Measurements from ENCODE around the gene CTTN.

The CTTN gene

GRCh38 chr11:70460964-70461363, 62.6 kb downstream of the CTTN start:
- Histone ChIP-seq H3K27me3 (ENCODE audit: control insufficient read depth in 3 of 3, insufficient read depth in 3 of 3, low read depth in 1 of 3, low read length in 3 of 3) (no peaks in the 10 kb centered on the region), H2BK12ac (ENCODE audit: low read length) (no peak overlapping the region), H4K91ac (ENCODE audit: low read depth, low read length, poor library complexity) (no peak overlapping the region), H3K27ac (replicated peaks; ENCODE audit: low read length) (no peak overlapping the region), H3K4me3 (ENCODE audit: low read length in 2 of 2) (peak overlapping the region in 1 of 2 donors; percentile 19), H3K36me3 (replicated peaks in 1 of 2; ENCODE audit: control insufficient read depth in 2 of 2, insufficient read depth in 2 of 2, low read length in 2 of 2) (peaks cover 0 to 2% of the 10 kb centered on the region in 2 donors), H3K4ac (ENCODE audit: low read length) (no peak overlapping the region), H2AK5ac (ENCODE audit: low read depth, low read length) (peak overlapping the region; percentile 53), H3K23ac (ENCODE audit: low read depth, low read length, poor library complexity) (no peak overlapping the region), H2AFZ (ENCODE audit: low read length) (no peak overlapping the region), H2BK15ac (ENCODE audit: low read length) (peak overlapping the region; percentile 56), H3K9me3 (replicated peaks in 1 of 2; ENCODE audit: control insufficient read depth in 2 of 2, insufficient read depth in 1 of 2, low read depth in 1 of 2, low read length in 2 of 2) (peaks cover 0 to 4% of the 10 kb centered on the region in 2 donors), H2BK120ac (ENCODE audit: low read depth, low read length) (no peak overlapping the region), H3K14ac (ENCODE audit: low read length) (peak overlapping the region; percentile 39), H3K9ac (ENCODE audit: low read depth, low read length, poor library complexity) (no peak overlapping the region), H3K79me1 (ENCODE audit: low read depth, low read length) (no peaks in the 10 kb centered on the region), H3K4me1 (ENCODE audit: control insufficient read depth in 2 of 2, insufficient read depth in 1 of 2, low read depth in 1 of 2, low read length in 2 of 2) (peaks cover under 1 to 10% of the 10 kb centered on the region in 2 donors), H2BK5ac (ENCODE audit: low read length) (no peak overlapping the region), H3K18ac (ENCODE audit: low read length) (peak overlapping the region; percentile 36), H3K4me2 (ENCODE audit: insufficient read depth, low read length, poor library complexity, severe bottlenecking) (no peak overlapping the region), H4K8ac (ENCODE audit: low read depth, low read length) (no peak overlapping the region)
- DNase-seq (ENCODE audit: low spot score) = no peak
- no CpG with 5 or more reads among the region's 10 CpGs for WGBS, 2 donors (ENCODE audit: extremely low coverage in 2 of 2, insufficient read length in 2 of 2, insufficient replicate concordance in 1 of 2)

- DNase-seq (ENCODE audit: low spot score) = no peak
- no peak overlapping the region for H2BK120ac ChIP-seq (ENCODE audit: low read depth, low read length)
- no CpG with 5 or more reads among the region's 12 CpGs for WGBS, 2 donors (ENCODE audit: extremely low coverage in 2 of 2, insufficient read length in 2 of 2, insufficient replicate concordance in 1 of 2)
Observed at GRCh38 chr11:70462818-70463477, 64.6 kb downstream of the CTTN start.

GRCh38 chr11:70463478-70464255, 65.3 kb downstream of the CTTN start:
- Histone ChIP-seq H3K4me3 (ENCODE audit: low read length in 2 of 2) (no peak overlapping the region), H2BK15ac (ENCODE audit: low read length) (peak overlapping the region; percentile 30), H2AFZ (ENCODE audit: low read length) (no peak overlapping the region), H3K36me3 (replicated peaks in 1 of 2; ENCODE audit: control insufficient read depth in 2 of 2, insufficient read depth in 2 of 2, low read length in 2 of 2) (peaks cover 0 to 2% of the 10 kb centered on the region in 2 donors), H3K18ac (ENCODE audit: low read length) (peak overlapping the region; percentile 36), H4K91ac (ENCODE audit: low read depth, low read length, poor library complexity) (no peak overlapping the region), H2AK5ac (ENCODE audit: low read depth, low read length) (peak overlapping the region; percentile 28), H4K8ac (ENCODE audit: low read depth, low read length) (no peak overlapping the region), H3K9me3 (replicated peaks in 1 of 2; ENCODE audit: control insufficient read depth in 2 of 2, insufficient read depth in 1 of 2, low read depth in 1 of 2, low read length in 2 of 2) (peaks cover 0 to 4% of the 10 kb centered on the region in 2 donors), H2BK120ac (ENCODE audit: low read depth, low read length) (peak overlapping the region; percentile 57), H3K4ac (ENCODE audit: low read length) (no peak overlapping the region), H3K23ac (ENCODE audit: low read depth, low read length, poor library complexity) (no peak overlapping the region), H3K4me2 (ENCODE audit: insufficient read depth, low read length, poor library complexity, severe bottlenecking) (no peak overlapping the region), H3K4me1 (ENCODE audit: control insufficient read depth in 2 of 2, insufficient read depth in 1 of 2, low read depth in 1 of 2, low read length in 2 of 2) (peaks cover 0 to 9% of the 10 kb centered on the region in 2 donors), H3K9ac (ENCODE audit: low read depth, low read length, poor library complexity) (peak overlapping the region; percentile 61), H3K79me1 (ENCODE audit: low read depth, low read length) (no peaks in the 10 kb centered on the region), H3K27ac (replicated peaks; ENCODE audit: low read length) (no peak overlapping the region), H2BK12ac (ENCODE audit: low read length) (no peak overlapping the region), H3K14ac (ENCODE audit: low read length) (no peak overlapping the region), H2BK5ac (ENCODE audit: low read length) (no peak overlapping the region), H3K27me3 (ENCODE audit: control insufficient read depth in 3 of 3, insufficient read depth in 3 of 3, low read depth in 1 of 3, low read length in 3 of 3) (no peaks in the 10 kb centered on the region)
- no peak for DNase-seq (ENCODE audit: low spot score)
- WGBS, 2 donors (ENCODE audit: extremely low coverage in 2 of 2, insufficient read length in 2 of 2, insufficient replicate concordance in 1 of 2) = no CpG with 5 or more reads among the region's 61 CpGs

More at GRCh38 chr11:70462818-70463477, 64.6 kb downstream of the CTTN start:
- Histone ChIP-seq H3K9ac (ENCODE audit: low read depth, low read length, poor library complexity) (no peak overlapping the region), H3K9me3 (replicated peaks in 1 of 2; ENCODE audit: control insufficient read depth in 2 of 2, insufficient read depth in 1 of 2, low read depth in 1 of 2, low read length in 2 of 2) (peaks cover 0 to 4% of the 10 kb centered on the region in 2 donors), H3K4me3 (ENCODE audit: low read length in 2 of 2) (peak overlapping the region in 1 of 2 donors; percentile 12), H3K27ac (replicated peaks; ENCODE audit: low read length) (no peak overlapping the region), H2AK5ac (ENCODE audit: low read depth, low read length) (peak overlapping the region; percentile 4), H3K79me1 (ENCODE audit: low read depth, low read length) (no peaks in the 10 kb centered on the region), H3K27me3 (ENCODE audit: control insufficient read depth in 3 of 3, insufficient read depth in 3 of 3, low read depth in 1 of 3, low read length in 3 of 3) (no peaks in the 10 kb centered on the region), H3K14ac (ENCODE audit: low read length) (no peak overlapping the region), H3K36me3 (replicated peaks in 1 of 2; ENCODE audit: control insufficient read depth in 2 of 2, insufficient read depth in 2 of 2, low read length in 2 of 2) (peaks cover 0 to 2% of the 10 kb centered on the region in 2 donors), H3K18ac (ENCODE audit: low read length) (no peak overlapping the region), H4K8ac (ENCODE audit: low read depth, low read length) (no peak overlapping the region), H3K4ac (ENCODE audit: low read length) (no peak overlapping the region), H3K4me2 (ENCODE audit: insufficient read depth, low read length, poor library complexity, severe bottlenecking) (no peak overlapping the region), H4K91ac (ENCODE audit: low read depth, low read length, poor library complexity) (no peak overlapping the region), H2AFZ (ENCODE audit: low read length) (no peak overlapping the region), H2BK5ac (ENCODE audit: low read length) (no peak overlapping the region), H2BK15ac (ENCODE audit: low read length) (no peak overlapping the region), H3K23ac (ENCODE audit: low read depth, low read length, poor library complexity) (no peak overlapping the region), H3K4me1 (ENCODE audit: control insufficient read depth in 2 of 2, insufficient read depth in 1 of 2, low read depth in 1 of 2, low read length in 2 of 2) (peaks cover 0 to 9% of the 10 kb centered on the region in 2 donors), H2BK12ac (ENCODE audit: low read length) (no peak overlapping the region)

Data from neuronal stem cell (in vitro differentiated cells).